Measurements from ENCODE around the gene ADAM12. TPM values are rescaled to one million over a fixed set of nuclear protein-coding genes. Genes with fewer than 3 reads are reported as not detected.

Gene ADAM12
- total RNA-seq, 1 donor from 2014 or later = 18.4 TPM

- H3K4me1 Mint-ChIP-seq (ENCODE audit: low read depth, unreplicated experiment) = peaks cover 3% of the 10 kb centered on the region
- no peak for DNase-seq
- peaks cover 21% of the 10 kb centered on the region for H3K36me3 Mint-ChIP-seq (ENCODE audit: unreplicated experiment)
- H3K27ac Mint-ChIP-seq (ENCODE audit: unreplicated experiment) = no peak overlapping the region
- H3K4me3 Mint-ChIP-seq (ENCODE audit: unreplicated experiment) = no peak overlapping the region
- H3K27me3 Mint-ChIP-seq (ENCODE audit: unreplicated experiment) = no peaks in the 10 kb centered on the region
- TF ChIP-seq CTCF (IDR thresholded peaks at IDR 0.05; ENCODE audit: partially characterized antibody, unreplicated experiment) = no peak
- peaks cover 3% of the 10 kb centered on the region for H3K9me3 Mint-ChIP-seq (ENCODE audit: unreplicated experiment)
Measured at GRCh38 chr10:126375299-126375698, 13.0 kb downstream of the ADAM12 start.

GRCh38 chr10:126374435-126374834 is 13.8 kb downstream of the ADAM12 start:
- Mint-ChIP-seq H3K4me1 (ENCODE audit: low read depth, unreplicated experiment) (peaks cover 3% of the 10 kb centered on the region), H3K36me3 (ENCODE audit: unreplicated experiment) (peaks cover 21% of the 10 kb centered on the region), H3K9me3 (ENCODE audit: unreplicated experiment) (peaks cover 3% of the 10 kb centered on the region), H3K27ac (ENCODE audit: unreplicated experiment) (no peak overlapping the region), H3K4me3 (ENCODE audit: unreplicated experiment) (no peak overlapping the region), H3K27me3 (ENCODE audit: unreplicated experiment) (no peaks in the 10 kb centered on the region)
- no peak for TF ChIP-seq CTCF (IDR thresholded peaks at IDR 0.05; ENCODE audit: partially characterized antibody, unreplicated experiment)
- no peak for DNase-seq

GRCh38 chr10:126373972-126374371 is 14.3 kb downstream of the ADAM12 start:
- H3K9me3 Mint-ChIP-seq (ENCODE audit: unreplicated experiment) = peaks cover 3% of the 10 kb centered on the region
- no peak for DNase-seq
- peaks cover 3% of the 10 kb centered on the region for H3K4me1 Mint-ChIP-seq (ENCODE audit: low read depth, unreplicated experiment)
- peaks cover 21% of the 10 kb centered on the region for H3K36me3 Mint-ChIP-seq (ENCODE audit: unreplicated experiment)
- TF ChIP-seq CTCF (IDR thresholded peaks at IDR 0.05; ENCODE audit: partially characterized antibody, unreplicated experiment) = no peak
- no peak overlapping the region for H3K27ac Mint-ChIP-seq (ENCODE audit: unreplicated experiment)
- no peak overlapping the region for H3K4me3 Mint-ChIP-seq (ENCODE audit: unreplicated experiment)
- no peaks in the 10 kb centered on the region for H3K27me3 Mint-ChIP-seq (ENCODE audit: unreplicated experiment)

- Mint-ChIP-seq H3K36me3 (ENCODE audit: unreplicated experiment) (peaks cover 21% of the 10 kb centered on the region), H3K9me3 (ENCODE audit: unreplicated experiment) (peaks cover 3% of the 10 kb centered on the region), H3K4me1 (ENCODE audit: low read depth, unreplicated experiment) (peaks cover 3% of the 10 kb centered on the region), H3K4me3 (ENCODE audit: unreplicated experiment) (no peak overlapping the region), H3K27ac (ENCODE audit: unreplicated experiment) (no peak overlapping the region), H3K27me3 (ENCODE audit: unreplicated experiment) (no peaks in the 10 kb centered on the region)
- no peak for DNase-seq
- TF ChIP-seq CTCF (IDR thresholded peaks at IDR 0.05; ENCODE audit: partially characterized antibody, unreplicated experiment) = no peak
Measured at GRCh38 chr10:126373147-126373546, 15.1 kb downstream of the ADAM12 start.

- Mint-ChIP-seq H3K4me3 (ENCODE audit: unreplicated experiment) (no peak overlapping the region), H3K27me3 (ENCODE audit: unreplicated experiment) (no peaks in the 10 kb centered on the region), H3K4me1 (ENCODE audit: low read depth, unreplicated experiment) (peaks cover 3% of the 10 kb centered on the region), H3K36me3 (ENCODE audit: unreplicated experiment) (peaks cover 21% of the 10 kb centered on the region), H3K9me3 (ENCODE audit: unreplicated experiment) (peaks cover 3% of the 10 kb centered on the region), H3K27ac (ENCODE audit: unreplicated experiment) (no peak overlapping the region)
- DNase-seq = no peak
- no peak for TF ChIP-seq CTCF (IDR thresholded peaks at IDR 0.05; ENCODE audit: partially characterized antibody, unreplicated experiment)
Measured at GRCh38 chr10:126372396-126372795, 15.9 kb downstream of the ADAM12 start.

Measured in glutamatergic neuron (in vitro differentiated cells).